ENCODE results near the gene UTP4. TPM values are rescaled to one million over a fixed set of nuclear protein-coding genes. Genes with fewer than 3 reads are reported as not detected.

UTP4 gene
- total RNA-seq = 16.6 and 36.1 TPM in 2 replicates

GRCh38 chr16:69132424-69133252 is at the start of gene UTP4, which contains the start of gene CHTF8:
Gene UTP4 (plus strand): TSS chr16:69132649. CDS start chr16:69133460, 811 bp downstream.
Gene CHTF8 (minus strand): TSS chr16:69132588. CDS start chr16:69121458, 11,130 bp downstream.

GRCh38 chr16:69105501-69106361 is 26.7 kb upstream of the UTP4 start, which contains the start of gene HAS3:
Gene HAS3 (plus strand): TSS chr16:69105653. CDS start chr16:69109396, 3,743 bp downstream.

GRCh38 chr16:69186642-69187445 is 54.4 kb downstream of the UTP4 start, which contains the start of gene SNTB2:
Gene SNTB2 (plus strand): TSS chr16:69187164. CDS start chr16:69187167, 3 bp downstream.

Other genes with a start within 250 kb of the UTP4 start
- gene HAS3, start 27.0 kb upstream of the UTP4 start, total RNA-seq = 58.4 and 75.7 TPM in 2 replicates
- gene CHTF8, start 61 bp upstream of the UTP4 start, total RNA-seq = 53.3 and 61.4 TPM in 2 replicates
- gene SNTB2, start 54.5 kb downstream of the UTP4 start, total RNA-seq = 19.3 and 24.6 TPM in 2 replicates
- gene VPS4A, start 178.7 kb downstream of the UTP4 start, total RNA-seq = 41.7 and 42.4 TPM in 2 replicates
- gene PDF, start 197.9 kb downstream of the UTP4 start, total RNA-seq = 21.2 and 34.5 TPM in 2 replicates
- 30.9 and 32.8 TPM in 2 replicates for gene COG8, start 206.9 kb downstream of the UTP4 start, total RNA-seq
- gene NIP7, start 207.1 kb downstream of the UTP4 start, total RNA-seq = 29.1 and 40.4 TPM in 2 replicates
- gene TMED6, start 219.1 kb downstream of the UTP4 start, total RNA-seq = not detected in 2 replicates

Measured in hair follicular keratinocyte (primary cell).